NCI-H146 treated with DMSO at 0.1 percent for 48 hours (cell line): ENCODE results near the gene MID1IP1.

Experiments used
- DNase-seq: peaks from one replicate; lab custom pipeline; 2025; ENCODE audit not compliant: unreplicated experiment; lab: John Stamatoyannopoulos, UW

MID1IP1 gene, protein sequence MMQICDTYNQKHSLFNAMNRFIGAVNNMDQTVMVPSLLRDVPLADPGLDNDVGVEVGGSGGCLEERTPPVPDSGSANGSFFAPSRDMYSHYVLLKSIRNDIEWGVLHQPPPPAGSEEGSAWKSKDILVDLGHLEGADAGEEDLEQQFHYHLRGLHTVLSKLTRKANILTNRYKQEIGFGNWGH

DNA sequence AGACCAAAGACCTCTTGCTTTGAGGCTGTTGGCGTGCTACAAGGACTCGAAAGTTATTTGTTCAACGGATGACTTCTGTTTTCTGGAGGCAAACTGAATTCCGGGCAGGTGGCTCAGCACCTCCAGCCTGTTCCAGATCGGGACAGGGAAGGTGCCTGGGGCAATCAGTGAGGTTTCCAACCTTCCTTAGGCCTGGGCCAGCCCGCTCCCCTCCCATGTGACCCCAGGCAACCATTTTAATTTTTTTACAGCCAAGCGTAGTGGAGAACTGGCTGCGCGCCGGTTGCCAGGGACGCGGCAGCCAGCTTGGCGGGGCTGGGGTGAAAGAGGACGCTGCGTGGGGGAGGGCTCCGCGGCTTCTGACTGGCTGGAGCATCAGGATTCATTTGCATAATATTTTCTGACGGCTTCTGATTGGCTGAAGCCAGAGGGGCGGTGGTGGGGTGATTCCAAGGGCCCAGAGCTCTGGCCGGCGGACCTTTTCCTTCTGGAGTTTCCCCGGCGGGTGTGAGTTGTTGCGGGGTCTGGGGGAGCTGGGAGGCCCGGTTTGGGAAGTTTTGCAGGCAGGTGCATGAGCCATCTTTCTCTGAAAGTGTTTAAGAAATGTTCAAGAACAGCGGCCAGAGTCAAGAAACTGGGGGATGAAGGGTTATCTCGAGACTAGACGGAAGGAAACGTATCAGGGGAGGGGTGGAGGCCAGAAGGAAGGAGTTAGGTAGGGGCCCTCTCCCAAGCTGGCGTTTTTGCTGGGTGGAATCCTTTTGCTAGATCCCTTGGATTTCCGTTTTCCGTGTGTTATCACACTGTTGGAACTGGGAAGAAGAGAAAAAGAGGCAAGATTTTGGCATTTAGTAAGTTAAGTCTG lies at the start of gene MID1IP1:
TSS of gene MID1IP1 (plus strand) at position 479 of the 865 bp plus-strand sequence. CDS start 3,488 bp downstream, outside the sequence.
- DNase-seq: peak; percentile 86

DNA sequence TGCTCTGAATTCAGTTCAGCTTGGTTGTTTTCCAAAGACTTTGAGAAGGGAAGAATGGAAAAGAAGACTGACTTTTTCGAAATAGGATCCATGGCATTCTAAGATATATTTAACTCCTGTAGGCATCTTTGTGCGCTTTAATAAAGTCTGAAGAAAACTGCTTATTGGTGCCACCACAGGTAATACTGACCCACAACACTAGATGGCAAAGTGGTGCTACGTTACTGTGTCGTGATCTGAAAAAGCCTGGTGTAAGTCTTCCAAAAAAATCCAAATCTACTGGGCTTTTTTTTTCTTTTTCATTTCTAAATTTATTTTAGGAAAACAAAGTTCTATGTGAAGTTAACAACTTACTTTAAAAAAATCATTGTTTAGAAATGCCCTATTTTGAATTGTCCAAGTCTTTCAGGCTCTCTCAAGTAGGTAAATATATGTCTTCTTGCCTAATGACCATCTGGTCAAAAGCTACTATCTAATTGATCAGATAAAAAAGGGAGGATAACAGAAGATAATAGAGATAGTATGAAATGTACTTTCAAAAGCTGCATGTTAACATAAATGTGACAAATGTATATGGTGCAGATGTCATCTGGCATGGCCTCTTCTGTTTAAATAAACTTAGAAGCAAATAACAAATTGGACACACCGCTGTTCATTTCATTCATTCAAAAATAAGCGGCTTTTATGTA lies 47.0 kb upstream of the MID1IP1 start:
- DNase-seq: peak; percentile 70

DNA sequence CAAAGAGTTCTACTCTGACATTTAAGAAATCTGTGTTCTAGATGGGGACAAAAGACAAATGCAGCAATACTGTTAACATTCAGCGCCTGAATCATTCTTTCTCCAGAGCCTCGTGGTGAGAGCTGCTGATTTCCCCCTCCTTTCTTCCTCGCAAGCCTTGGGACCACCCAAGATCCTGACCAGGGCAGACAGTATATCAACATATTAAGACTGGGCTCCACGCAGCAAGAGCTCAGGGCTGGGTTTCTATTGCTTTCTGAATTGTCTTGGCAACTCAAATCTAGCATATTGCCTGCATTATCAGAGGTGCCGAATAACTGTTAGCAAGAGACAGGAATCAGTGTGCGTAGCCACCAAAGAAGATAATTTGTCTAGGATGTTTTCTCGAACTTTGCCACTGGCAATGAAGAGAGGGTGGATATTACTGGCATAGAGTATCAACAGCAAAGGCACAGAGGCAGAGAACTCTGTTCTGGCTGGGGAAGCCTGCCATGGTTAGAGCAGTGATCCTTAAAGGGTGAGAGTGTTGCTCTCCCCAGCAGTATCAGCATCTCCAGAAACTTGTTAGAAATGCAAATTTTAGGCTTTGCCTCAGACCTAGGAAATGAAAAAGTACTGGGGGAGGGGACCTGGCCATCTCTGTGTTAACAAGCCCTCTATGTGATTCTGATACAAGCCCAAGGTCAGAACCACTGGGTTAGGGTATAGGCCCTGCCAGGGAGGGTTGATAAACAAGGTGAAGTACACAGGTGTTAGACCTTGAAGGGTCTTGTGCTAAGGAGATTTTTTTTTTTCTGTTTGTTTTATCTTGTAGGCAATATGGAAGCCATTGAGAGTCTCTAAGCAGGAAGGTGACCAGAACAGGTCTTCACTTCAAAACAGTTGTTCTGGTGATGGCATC lies 46.2 kb upstream of the MID1IP1 start:
- DNase-seq: no peak

DNA sequence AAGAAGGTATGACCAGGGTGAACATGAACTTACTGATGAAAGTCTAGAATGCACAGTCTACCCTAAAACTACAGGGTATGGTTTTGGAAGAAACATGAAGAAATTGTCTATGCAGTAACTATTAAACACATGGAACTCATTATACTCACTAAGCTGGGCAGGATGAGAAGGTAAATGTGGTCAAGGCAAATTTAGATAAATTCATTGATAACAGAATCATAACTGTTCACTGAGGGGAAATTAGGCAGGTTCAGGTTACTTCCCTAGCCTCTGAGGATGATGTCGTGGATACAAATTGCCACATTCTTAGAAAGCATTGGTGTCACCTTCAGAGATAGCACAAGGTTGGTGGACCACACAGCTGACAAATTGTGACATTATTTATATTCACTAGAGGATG lies 40.4 kb upstream of the MID1IP1 start:
- DNase-seq: no peak

DNA sequence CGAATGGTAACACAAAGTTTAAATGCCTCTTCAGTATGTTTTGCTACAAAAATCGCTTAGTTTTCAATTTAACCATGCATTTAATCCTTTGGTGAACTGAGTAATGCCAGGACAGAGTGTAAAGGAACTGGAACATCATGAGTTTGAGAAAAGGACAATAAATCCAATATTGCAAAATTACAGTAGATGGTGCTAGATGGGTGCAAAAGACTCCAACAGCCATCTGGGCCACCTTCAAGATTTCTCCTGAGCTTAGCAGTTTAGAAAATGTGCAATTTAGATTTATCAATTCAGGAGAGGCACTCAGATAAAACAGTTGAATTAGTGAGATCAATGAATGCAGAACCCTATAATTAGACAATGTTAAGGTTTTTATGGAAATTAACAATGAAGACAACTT lies 33.2 kb upstream of the MID1IP1 start:
- DNase-seq: peak; percentile 74

DNA sequence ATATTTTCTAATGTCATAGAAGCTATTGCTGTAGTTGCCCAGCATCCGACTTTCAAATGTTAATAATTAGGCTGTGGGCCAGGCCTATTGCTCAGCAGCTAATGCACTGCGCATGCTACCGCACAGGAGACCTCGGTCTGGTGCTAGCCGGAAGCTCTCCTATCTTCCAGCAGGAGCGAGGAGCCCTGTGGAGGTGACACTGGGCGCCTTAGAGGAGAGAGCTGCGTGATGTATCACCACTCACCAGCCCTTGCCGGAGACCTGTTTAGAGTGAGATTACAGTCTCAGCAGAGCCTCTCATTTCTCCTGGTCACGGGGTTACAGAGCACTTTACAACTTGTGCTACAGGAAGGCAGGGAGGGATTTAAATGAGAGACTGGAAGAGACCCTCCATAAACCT lies 31.1 kb upstream of the MID1IP1 start:
- DNase-seq: peak; percentile 31

DNA sequence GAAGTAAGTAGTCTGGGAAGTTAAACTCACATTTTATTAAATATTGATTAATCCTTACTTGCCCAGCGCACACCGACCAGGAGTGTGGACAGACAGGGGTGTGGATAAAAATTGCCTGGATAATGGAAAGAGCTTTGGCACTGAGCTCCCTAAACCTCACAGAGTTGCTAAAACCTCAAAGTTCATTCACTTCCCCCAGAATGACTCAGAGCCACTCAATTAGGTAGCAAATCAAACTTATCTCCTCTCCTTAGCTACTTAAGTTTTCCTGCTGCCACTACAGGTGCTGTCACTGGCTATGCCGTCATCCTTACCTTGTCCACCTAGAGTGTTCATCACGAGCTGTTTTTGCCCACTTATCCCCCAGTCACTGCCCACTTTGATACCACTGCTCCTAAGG lies 27.0 kb upstream of the MID1IP1 start:
- DNase-seq: no peak

DNA sequence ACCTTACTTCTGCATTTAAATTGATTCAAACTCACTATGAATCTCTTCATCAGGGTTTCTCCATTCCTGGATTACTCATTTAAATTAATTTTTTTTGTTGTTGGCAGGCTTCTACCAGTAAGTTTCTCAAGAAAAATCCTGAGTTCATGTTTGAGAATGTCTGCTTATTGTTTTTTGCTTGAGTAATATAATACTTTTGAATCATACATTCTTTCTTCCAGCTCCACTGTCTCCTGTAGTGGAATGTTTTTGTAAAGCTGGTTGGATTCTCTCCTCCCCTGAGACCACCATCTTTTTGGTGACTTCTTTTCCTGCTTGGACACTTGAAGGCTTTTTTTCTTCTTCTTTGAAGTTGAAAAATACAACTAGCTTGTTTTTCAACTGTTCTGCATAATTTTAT lies 4.3 kb upstream of the MID1IP1 start:
- no peak for DNase-seq

DNA sequence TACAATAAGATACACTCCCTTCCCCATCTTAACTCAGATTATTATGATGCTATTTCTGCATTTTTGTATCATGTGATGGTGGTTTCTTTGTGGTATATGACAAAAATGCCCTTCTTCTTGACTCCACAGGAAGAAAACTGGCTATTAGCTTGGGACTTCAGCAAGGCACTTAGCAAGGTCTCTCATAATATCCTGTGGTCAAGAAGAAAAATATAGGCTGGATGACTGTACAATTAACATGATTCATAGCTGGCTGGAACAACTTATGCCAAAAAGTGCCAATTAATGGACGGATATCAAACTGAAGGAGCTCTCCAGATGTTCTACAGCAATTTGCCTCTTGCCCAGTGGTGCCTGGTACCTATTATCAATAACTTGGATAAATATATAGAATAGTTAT lies 2.3 kb upstream of the MID1IP1 start:
- no peak for DNase-seq

DNA sequence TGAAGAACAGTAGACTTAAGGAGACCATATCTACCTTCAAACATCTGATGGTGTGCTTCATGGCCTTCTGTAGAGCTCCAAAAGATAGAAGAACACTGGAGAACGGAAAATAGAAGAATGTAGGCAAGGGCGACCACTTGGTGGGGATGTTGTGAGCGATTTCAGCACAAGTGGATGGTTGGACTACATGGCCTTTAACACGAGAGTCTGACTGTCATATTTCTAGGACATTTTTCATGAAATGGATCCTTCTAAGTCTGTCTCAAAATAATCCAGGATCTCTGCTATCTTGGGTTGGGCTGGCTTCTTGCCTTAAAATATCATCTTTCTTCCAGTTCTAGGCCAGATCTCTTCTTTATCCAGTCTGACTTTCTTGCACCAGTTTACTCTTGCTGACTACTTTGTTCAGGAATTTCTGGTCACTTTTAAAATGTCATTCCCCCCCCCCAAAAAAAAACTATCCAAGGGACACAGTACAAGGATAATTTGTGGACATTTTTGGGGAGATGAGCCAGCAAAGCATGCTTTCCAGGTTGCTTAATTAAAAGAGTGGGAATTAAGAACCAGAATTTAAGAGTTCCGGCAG lies 1.2 kb upstream of the MID1IP1 start:
- no peak for DNase-seq

DNA sequence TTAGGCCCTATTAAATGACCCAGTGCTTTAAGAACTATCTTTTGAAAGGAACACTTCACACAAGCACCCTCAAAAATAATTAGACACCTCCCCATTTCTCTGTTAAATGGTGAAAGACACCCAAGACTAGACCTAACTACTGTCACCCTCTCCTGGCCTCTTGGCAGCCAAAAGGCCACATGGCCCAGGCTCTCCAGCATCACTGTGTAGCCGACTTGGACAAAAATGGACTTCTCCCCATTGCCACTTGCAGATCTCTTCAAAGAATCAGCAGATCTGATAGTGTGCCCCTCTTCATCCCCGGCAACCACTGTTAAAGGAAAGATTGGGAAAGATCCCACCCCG lies 2.0 kb downstream of the MID1IP1 start:
- no peak for DNase-seq

DNA sequence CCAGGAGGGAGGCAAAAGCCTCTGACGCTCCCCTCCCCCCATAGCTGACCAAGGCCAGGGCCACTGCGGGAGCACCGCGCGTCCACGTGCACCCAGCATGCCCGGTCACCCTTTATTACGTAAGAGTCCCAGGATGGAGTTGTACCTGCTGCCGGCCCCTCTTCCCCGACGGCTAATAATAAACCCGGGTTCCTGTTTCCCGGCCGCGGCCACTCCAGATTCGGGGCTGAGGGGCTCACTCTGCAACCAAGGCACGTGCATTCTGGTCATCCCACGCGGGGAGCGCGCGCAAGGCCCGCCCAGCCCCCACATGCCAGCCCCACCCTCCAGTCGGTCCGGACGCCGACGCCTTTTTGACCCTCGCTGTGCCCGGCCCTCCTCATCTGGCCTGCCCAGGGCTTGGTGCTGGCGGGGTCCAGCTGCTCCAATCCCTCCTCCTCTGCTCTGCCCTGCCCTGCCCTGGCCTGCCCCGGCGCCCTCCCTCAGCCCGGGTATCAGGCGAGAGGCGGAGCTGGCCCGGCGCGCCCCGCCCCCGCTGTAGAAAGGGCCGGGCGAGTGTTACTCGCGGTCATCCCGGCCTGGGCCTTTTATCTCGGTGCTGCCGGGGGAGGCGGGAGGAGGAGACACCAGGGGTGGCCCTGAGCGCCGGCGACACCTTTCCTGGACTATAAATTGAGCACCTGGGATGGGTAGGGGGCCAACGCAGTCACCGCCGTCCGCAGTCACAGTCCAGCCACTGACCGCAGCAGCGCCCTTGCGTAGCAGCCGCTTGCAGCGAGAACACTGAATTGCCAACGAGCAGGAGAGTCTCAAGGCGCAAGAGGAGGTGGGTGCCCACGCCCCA lies 2.6 kb downstream of the MID1IP1 start:
- peak; percentile 87 for DNase-seq

DNA sequence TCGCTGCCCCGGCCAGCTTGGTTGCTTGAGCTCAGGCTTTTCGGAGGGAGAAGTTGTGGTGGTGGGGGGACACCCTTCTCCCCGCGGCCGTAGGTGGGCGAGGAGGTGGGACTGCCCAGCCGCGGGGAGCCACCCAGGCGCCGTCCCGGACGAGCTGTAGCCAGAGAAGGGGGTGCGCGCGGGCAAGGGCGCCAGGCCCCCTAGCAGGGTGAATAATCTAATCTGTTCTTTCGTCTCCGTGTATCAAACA lies 3.1 kb downstream of the MID1IP1 start:
- DNase-seq: peak; percentile 26

DNA sequence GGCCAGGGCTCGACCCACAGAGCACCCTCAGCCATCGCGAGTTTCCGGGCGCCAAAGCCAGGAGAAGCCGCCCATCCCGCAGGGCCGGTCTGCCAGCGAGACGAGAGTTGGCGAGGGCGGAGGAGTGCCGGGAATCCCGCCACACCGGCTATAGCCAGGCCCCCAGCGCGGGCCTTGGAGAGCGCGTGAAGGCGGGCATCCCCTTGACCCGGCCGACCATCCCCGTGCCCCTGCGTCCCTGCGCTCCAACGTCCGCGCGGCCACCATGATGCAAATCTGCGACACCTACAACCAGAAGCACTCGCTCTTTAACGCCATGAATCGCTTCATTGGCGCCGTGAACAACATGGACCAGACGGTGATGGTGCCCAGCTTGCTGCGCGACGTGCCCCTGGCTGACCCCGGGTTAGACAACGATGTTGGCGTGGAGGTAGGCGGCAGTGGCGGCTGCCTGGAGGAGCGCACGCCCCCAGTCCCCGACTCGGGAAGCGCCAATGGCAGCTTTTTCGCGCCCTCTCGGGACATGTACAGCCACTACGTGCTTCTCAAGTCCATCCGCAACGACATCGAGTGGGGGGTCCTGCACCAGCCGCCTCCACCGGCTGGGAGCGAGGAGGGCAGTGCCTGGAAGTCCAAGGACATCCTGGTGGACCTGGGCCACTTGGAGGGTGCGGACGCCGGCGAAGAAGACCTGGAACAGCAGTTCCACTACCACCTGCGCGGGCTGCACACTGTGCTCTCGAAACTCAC lies 3.6 kb downstream of the MID1IP1 start:
- DNase-seq: peak; percentile 23

DNA sequence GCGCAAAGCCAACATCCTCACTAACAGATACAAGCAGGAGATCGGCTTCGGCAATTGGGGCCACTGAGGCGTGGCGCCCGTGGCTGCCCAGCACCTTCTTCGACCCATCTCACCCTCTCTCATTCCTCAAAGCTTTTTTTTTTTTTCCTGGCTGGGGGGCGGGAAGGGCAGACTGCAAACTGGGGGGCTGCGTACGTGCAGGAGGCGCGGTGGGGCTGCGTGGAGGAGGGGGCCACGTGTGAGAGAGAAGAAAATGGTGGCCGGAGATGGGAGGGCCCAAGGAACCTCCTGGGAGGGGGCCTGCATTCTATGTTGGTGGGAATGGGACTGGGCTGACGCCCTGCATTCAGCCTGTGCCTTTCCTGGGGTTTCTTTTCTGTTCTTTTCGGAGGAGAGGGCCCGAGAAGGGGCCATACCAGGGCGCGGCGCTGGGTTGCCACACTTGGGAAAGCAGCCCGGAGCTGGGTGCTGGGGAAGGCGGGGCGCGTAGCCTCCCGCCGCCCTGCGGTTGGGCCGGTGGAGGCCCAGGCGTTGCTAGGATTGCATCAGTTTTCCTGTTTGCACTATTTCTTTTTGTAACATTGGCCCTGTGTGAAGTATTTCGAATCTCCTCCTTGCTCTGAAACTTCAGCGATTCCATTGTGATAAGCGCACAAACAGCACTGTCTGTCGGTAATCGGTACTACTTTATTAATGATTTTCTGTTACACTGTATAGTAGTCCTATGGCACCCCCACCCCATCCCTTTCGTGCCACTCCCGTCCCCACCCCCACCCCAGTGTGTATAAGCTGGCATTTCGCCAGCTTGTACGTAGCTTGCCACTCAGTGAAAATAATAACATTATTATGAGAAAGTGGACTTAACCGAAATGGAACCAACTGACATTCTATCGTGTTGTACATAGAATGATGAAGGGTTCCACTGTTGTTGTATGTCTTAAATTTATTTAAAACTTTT lies 4.5 kb downstream of the MID1IP1 start:
- peak; percentile 35 for DNase-seq

DNA sequence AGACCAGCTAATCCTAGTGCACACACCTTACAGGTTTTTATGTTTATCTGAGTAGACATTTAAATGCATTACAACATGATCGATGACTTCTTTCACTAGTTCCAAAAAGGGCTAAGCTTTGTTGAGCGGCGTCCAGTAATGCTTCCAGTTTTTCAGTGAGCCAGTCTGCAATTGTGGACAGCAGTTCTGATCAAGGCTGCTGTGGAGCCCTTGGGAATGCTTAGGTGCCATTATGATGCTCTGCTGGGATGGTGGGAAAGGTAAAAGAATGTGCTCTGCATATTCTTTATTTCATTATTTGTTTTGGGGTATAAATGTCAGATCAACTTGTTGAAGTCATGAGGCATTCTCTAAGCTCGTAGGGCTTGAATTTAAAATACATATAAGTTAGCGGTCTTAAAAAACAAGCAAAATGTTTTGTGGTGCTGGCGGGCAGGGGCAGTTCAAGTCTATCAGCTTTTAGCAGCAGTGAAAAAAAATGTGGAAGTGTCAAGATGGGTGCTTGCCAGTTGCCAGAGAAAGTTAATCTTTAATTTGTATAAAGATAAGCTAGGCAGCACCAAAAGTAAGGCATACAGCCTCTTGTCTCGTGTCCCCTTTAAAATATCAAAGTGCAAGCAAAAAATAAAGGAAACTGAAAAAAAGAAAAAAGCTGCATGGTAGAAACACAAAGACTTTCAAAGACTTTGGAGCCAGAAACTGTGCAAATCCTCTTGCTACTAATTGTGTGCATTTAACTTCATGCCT lies 5.8 kb downstream of the MID1IP1 start:
- no peak for DNase-seq

DNA sequence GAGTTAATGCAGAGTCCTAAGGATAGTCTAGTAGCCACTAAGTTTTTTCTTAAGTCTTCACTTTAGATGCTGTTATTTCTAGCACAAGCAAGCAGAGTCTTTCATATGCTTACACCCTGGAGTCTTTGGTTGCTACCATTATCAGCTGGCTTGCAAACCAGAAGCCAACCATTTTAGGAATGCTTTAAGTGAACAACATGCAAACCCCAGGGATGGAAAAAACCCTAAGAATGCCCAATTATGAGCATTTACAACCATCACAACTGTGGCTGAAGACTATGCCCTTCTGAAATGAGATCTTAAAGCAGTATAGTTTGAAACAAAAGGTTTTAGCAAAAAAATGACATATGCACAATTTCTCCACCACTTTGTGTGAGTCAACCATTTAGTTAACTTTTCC lies 6.6 kb downstream of the MID1IP1 start:
- no peak for DNase-seq
